ENCODE measurements around the gene ZACN. TPM values are rescaled to one million over a fixed set of nuclear protein-coding genes. Genes with fewer than 3 reads are reported as not detected.
A peak's percentile ranks its signal among the peaks of the same experiment; 100 is the strongest.
"Not testable (repeated sequence)": the region's sequence is repeated elsewhere in the genome, so short reads cannot be mapped to it uniquely, and the experiment has no call there.

The ZACN gene
- total and polyA plus RNA-seq, 2 donors (not counting 3 experiments of a cell fraction or from before 2014, with no cell fraction given): 0.18 TPM; not detected in 1

DNA sequence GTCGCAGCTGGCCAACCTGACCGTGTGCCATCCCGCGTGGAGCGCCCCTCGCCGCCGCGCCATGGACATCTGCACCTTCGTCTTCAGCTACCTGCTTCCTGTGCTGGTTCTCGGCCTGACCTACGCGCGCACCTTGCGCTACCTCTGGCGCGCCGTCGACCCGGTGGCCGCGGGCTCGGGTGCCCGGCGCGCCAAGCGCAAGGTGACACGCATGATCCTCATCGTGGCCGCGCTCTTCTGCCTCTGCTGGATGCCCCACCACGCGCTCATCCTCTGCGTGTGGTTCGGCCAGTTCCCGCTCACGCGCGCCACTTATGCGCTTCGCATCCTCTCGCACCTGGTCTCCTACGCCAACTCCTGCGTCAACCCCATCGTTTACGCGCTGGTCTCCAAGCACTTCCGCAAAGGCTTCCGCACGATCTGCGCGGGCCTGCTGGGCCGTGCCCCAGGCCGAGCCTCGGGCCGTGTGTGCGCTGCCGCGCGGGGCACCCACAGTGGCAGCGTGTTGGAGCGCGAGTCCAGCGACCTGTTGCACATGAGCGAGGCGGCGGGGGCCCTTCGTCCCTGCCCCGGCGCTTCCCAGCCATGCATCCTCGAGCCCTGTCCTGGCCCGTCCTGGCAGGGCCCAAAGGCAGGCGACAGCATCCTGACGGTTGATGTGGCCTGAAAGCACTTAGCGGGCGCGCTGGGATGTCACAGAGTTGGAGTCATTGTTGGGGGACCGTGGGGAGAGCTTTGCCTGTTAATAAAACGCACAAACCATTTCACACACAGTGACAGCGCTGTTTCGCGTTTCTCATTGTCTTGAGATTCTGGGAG lies 2.0 kb upstream of the ZACN start:
- ChIA-PET POLR2A (interaction anchor here (0.6 kb wide), 1 partner anchor 137 kb away, joined by 3 read pairs; no protein-coding TSS in a partner anchor), CTCF (interaction anchor here (0.9 to 1.1 kb wide), 2 partner anchors 9 to 63 kb away, joined by 3 to 4 read pairs; no protein-coding TSS in a partner anchor)
- Histone ChIP-seq H3K4me3 (replicated peaks in 1 of 3; ENCODE audit: insufficient read depth in 1 of 3, low read depth in 1 of 3, low read length in 3 of 3) (no peak overlapping the region), H3K27ac (ENCODE audit: insufficient read depth, low read depth, low read length) (no peak overlapping the region), H3K9ac (replicated peaks; ENCODE audit: extremely low read depth, insufficient read depth, low read length) (no peak overlapping the region), H3K9me3 (replicated peaks; ENCODE audit: control insufficient read depth, insufficient read depth, low read length) (no peaks in the 10 kb centered on the region), H3K79me2 (ENCODE audit: control insufficient read depth, insufficient read depth, low read length) (peaks cover 6% of the 10 kb centered on the region), H3K9me1 (replicated peaks; ENCODE audit: control insufficient read depth, extremely low read depth, insufficient read depth, low read length) (no peaks in the 10 kb centered on the region), H3K27me3 (ENCODE audit: control insufficient read depth in 2 of 2, insufficient read depth in 2 of 2, low read length in 2 of 2) (peaks cover 67 to 73% of the 10 kb centered on the region in 2 experiments), H2AFZ (ENCODE audit: low read depth, low read length) (no peak overlapping the region), H3K4me1 (ENCODE audit: control insufficient read depth, extremely low read depth, insufficient read depth, low read length) (peaks cover 4% of the 10 kb centered on the region), H4K20me1 (replicated peaks; ENCODE audit: control insufficient read depth, extremely low read depth, insufficient read depth, low read length) (no peaks in the 10 kb centered on the region), H3K36me3 (ENCODE audit: control insufficient read depth in 2 of 2, extremely low read depth in 1 of 2, insufficient read depth in 2 of 2, low read length in 2 of 2) (no peaks in the 10 kb centered on the region), H3K4me2 (ENCODE audit: insufficient read depth, low read length) (no peak overlapping the region)
- DNase-seq (ENCODE audit: low read depth, low spot score) (no peak), FAIRE-seq (no peak)
- intact Hi-C loops (cut with micrococcal nuclease): loop anchor here (5.0 kb wide), 1 partner anchor 65 kb away; no protein-coding TSS in a partner anchor
- no peak for TF ChIP-seq MYC (IDR thresholded peaks at IDR 0.05; ENCODE audit: low read depth, low read length)
- TF ChIP-seq POLR2A (IDR thresholded peaks at IDR 0.05; ENCODE audit: low read depth, low read length): no peak
- TF ChIP-seq EZH2 (IDR thresholded peaks at IDR 0.05; ENCODE audit: borderline replicate concordance, low read depth, low read length, severe bottlenecking): peak; percentile 88
- no peak for TF ChIP-seq FOS (IDR thresholded peaks at IDR 0.05; ENCODE audit: borderline replicate concordance, insufficient read depth, low read length)
- dilution Hi-C loops (cut with MboI; ENCODE audit: extremely low pct_ligation_motif_present, low sequenced_read_pairs): no loop called here
- no TSS peak for BruUV-seq (replicated peaks)

GRCh38 chr17:76077584-76078110 lies 1.3 kb upstream of the ZACN start:
- DNase-seq (ENCODE audit: low read depth, low spot score) (no peak), FAIRE-seq (no peak)
- Histone ChIP-seq H3K27me3 (ENCODE audit: control insufficient read depth in 2 of 2, insufficient read depth in 2 of 2, low read length in 2 of 2) (peaks cover 67 to 73% of the 10 kb centered on the region in 2 experiments), H4K20me1 (replicated peaks; ENCODE audit: control insufficient read depth, extremely low read depth, insufficient read depth, low read length) (no peaks in the 10 kb centered on the region), H3K27ac (ENCODE audit: insufficient read depth, low read depth, low read length) (no peak overlapping the region), H2AFZ (ENCODE audit: low read depth, low read length) (no peak overlapping the region), H3K36me3 (ENCODE audit: control insufficient read depth in 2 of 2, extremely low read depth in 1 of 2, insufficient read depth in 2 of 2, low read length in 2 of 2) (peaks cover 0 to 4% of the 10 kb centered on the region in 2 experiments), H3K9me1 (replicated peaks; ENCODE audit: control insufficient read depth, extremely low read depth, insufficient read depth, low read length) (no peaks in the 10 kb centered on the region), H3K4me3 (replicated peaks in 1 of 3; ENCODE audit: insufficient read depth in 1 of 3, low read depth in 1 of 3, low read length in 3 of 3) (no peak overlapping the region), H3K9me3 (replicated peaks; ENCODE audit: control insufficient read depth, insufficient read depth, low read length) (no peaks in the 10 kb centered on the region), H3K4me2 (ENCODE audit: insufficient read depth, low read length) (no peak overlapping the region), H3K79me2 (ENCODE audit: control insufficient read depth, insufficient read depth, low read length) (peaks cover 1% of the 10 kb centered on the region), H3K4me1 (ENCODE audit: control insufficient read depth, extremely low read depth, insufficient read depth, low read length) (peaks cover 4% of the 10 kb centered on the region), H3K9ac (replicated peaks; ENCODE audit: extremely low read depth, insufficient read depth, low read length) (no peak overlapping the region)
- intact Hi-C loops (cut with micrococcal nuclease) (loop anchor here (5.0 kb wide), 1 partner anchor 65 kb away; no protein-coding TSS in a partner anchor), dilution Hi-C loops (cut with MboI; ENCODE audit: extremely low pct_ligation_motif_present, low sequenced_read_pairs) (no loop called here)
- POLR2A ChIA-PET: interaction anchor here (0.6 kb wide), 1 partner anchor 136 kb away, joined by 3 read pairs; no protein-coding TSS in a partner anchor
- no peak for TF ChIP-seq POLR2A (IDR thresholded peaks at IDR 0.05; ENCODE audit: low read depth, low read length)
- no peak for TF ChIP-seq POLR2AphosphoS5 (IDR thresholded peaks at IDR 0.05; ENCODE audit: insufficient read depth, low read depth, low read length)
- CTCF ChIA-PET: interaction anchor here (0.9 to 1.1 kb wide), 2 partner anchors 9 to 63 kb away, joined by 3 to 4 read pairs; no protein-coding TSS in a partner anchor
- no TSS peak for BruUV-seq (replicated peaks)

DNA sequence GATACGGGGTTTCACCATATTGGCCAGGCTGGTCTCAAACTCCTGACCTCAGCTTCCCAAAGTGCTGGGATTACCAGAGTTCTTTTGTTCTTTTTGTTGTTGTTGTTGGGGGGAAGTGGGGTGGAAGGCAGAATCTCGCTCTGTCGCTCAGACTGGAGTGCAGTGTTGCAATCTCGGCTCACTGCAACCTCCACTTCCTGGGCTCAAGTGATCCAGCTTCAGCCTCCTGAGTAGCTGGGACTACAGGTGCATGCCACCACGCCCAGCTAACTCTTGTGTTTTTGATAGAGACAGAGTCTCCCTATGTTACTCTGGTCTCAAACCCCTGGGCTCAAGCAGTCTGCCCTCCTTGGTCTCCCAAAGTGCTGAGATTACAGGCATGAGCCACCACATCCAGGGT lies 612 bp upstream of the ZACN start:
- H4K20me1 ChIP-seq (replicated peaks; ENCODE audit: control insufficient read depth, extremely low read depth, insufficient read depth, low read length); H3K9me3 ChIP-seq (replicated peaks; ENCODE audit: control insufficient read depth, insufficient read depth, low read length); H2AFZ ChIP-seq (ENCODE audit: low read depth, low read length); H3K9ac ChIP-seq (replicated peaks; ENCODE audit: extremely low read depth, insufficient read depth, low read length); dilution Hi-C loops (cut with MboI; ENCODE audit: extremely low pct_ligation_motif_present, low sequenced_read_pairs); H3K4me2 ChIP-seq (ENCODE audit: insufficient read depth, low read length); H3K27ac ChIP-seq (ENCODE audit: insufficient read depth, low read depth, low read length); FAIRE-seq; BruUV-seq (replicated peaks); H3K4me1 ChIP-seq (ENCODE audit: control insufficient read depth, extremely low read depth, insufficient read depth, low read length); DNase-seq (ENCODE audit: low read depth, low spot score); POLR2A ChIA-PET; H3K4me3 ChIP-seq (replicated peaks in 1 of 3; ENCODE audit: insufficient read depth in 1 of 3, low read depth in 1 of 3, low read length in 3 of 3); H3K9me1 ChIP-seq (replicated peaks; ENCODE audit: control insufficient read depth, extremely low read depth, insufficient read depth, low read length); H3K79me2 ChIP-seq (ENCODE audit: control insufficient read depth, insufficient read depth, low read length): not testable (repeated sequence)
- Histone ChIP-seq H3K27me3 (ENCODE audit: control insufficient read depth in 2 of 2, insufficient read depth in 2 of 2, low read length in 2 of 2) (peaks cover 67 to 72% of the 10 kb centered on the region in 2 experiments), H3K36me3 (ENCODE audit: control insufficient read depth in 2 of 2, extremely low read depth in 1 of 2, insufficient read depth in 2 of 2, low read length in 2 of 2) (peaks cover 0 to 11% of the 10 kb centered on the region in 2 experiments)
- CTCF ChIA-PET: interaction anchor here (1.1 kb wide), 1 partner anchor 64 kb away, joined by 3 read pairs; no protein-coding TSS in a partner anchor
- intact Hi-C loops (cut with micrococcal nuclease): loop anchor here (5.0 kb wide), 1 partner anchor 66 kb away; no protein-coding TSS in a partner anchor

Measured in endothelial cell of umbilical vein (primary cell).